DND-41 (cell line): ENCODE data around the gene TCF7L2.

Experiments
- EZH2 ChIP-seq: IDR thresholded peaks from 3 replicates; pipeline ENCODE4 v1.6.1; 2012; ENCODE audit warnings: borderline replicate concordance, low read depth, mild to moderate bottlenecking, moderate library complexity, low read length, inconsistent platforms; ENCODE audit not compliant: severe bottlenecking
- TF ChIP-seq, protein P1 (sequence below): IDR thresholded peaks from 2 replicates; pipeline ENCODE4 v1.5.1; 2012; ENCODE audit warnings: borderline replicate concordance, low read length, moderate library complexity, mild to moderate bottlenecking; ENCODE audit not compliant: poor library complexity, severe bottlenecking; ENCODE audit errors: extremely low read depth

DNA sequence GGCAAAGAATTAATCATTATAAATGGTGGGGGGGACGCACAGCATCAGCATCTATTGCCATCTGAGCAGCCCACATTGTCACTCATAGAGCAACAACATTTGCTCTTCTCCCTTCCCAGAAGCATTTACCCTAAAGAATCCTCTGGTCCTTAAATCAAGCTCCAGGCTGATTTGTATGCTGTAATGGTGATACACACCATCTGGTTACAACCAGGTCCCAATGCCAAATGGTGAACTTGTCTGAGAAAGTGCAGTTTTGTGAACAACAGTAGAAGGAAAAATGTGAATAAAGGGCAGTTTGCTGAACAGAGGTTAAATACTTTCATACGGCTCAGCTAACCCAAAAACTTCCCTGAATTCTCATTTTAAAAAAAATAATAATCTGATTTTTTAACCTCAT is 38.8 kb upstream of the TCF7L2 start:
- TF ChIP-seq, protein P1, sequence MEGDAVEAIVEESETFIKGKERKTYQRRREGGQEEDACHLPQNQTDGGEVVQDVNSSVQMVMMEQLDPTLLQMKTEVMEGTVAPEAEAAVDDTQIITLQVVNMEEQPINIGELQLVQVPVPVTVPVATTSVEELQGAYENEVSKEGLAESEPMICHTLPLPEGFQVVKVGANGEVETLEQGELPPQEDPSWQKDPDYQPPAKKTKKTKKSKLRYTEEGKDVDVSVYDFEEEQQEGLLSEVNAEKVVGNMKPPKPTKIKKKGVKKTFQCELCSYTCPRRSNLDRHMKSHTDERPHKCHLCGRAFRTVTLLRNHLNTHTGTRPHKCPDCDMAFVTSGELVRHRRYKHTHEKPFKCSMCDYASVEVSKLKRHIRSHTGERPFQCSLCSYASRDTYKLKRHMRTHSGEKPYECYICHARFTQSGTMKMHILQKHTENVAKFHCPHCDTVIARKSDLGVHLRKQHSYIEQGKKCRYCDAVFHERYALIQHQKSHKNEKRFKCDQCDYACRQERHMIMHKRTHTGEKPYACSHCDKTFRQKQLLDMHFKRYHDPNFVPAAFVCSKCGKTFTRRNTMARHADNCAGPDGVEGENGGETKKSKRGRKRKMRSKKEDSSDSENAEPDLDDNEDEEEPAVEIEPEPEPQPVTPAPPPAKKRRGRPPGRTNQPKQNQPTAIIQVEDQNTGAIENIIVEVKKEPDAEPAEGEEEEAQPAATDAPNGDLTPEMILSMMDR: no peak
- no peak for TF ChIP-seq EZH2
